Esophagus squamous epithelium (tissue), 4 donors: ENCODE results near the gene EPN2.

Source experiments
- POLR2A ChIP-seq, 4 donors: fragments of 450-650 bp; IDR thresholded peaks; one replicate each; pipeline ENCODE4 v1.6.1; 2017; ENCODE audit warnings: antibody characterized with exemption in 4 of 4, mild to moderate bottlenecking in 4 of 4, moderate library complexity in 3 of 4
- TF ChIP-seq, protein P1 (sequence below), 6 experiments: fragments of 450-650 bp in 4 of 6; fragments of 200-600 bp in 2 of 6; sonication (generic) in 2 of 6; IDR thresholded peaks; one replicate each; pipeline ENCODE4 v1.5.1; 2016 to 2019; ENCODE audit warnings: antibody characterized with exemption in 6 of 6, mild to moderate bottlenecking in 4 of 6, moderate library complexity in 4 of 6

DNA sequence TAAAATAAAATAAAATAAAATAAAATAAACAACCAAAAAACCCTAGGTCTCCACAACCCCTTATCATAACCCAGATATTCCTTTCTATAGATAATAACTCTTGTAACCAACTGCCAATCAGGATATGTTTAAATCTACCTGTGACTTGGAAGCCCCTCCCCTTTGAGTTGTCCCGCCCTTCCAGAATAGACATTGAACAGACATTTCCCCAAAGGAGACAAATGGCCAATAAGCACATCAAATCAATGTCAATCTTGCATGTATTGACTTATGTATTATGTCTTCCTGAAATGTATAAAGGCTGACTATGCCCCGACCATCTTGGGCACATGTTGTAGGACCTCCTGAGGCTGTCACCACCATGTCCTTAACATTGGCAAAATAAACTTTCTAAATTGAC lies 139.6 kb downstream of the EPN2 start:
- TF ChIP-seq, protein P1, sequence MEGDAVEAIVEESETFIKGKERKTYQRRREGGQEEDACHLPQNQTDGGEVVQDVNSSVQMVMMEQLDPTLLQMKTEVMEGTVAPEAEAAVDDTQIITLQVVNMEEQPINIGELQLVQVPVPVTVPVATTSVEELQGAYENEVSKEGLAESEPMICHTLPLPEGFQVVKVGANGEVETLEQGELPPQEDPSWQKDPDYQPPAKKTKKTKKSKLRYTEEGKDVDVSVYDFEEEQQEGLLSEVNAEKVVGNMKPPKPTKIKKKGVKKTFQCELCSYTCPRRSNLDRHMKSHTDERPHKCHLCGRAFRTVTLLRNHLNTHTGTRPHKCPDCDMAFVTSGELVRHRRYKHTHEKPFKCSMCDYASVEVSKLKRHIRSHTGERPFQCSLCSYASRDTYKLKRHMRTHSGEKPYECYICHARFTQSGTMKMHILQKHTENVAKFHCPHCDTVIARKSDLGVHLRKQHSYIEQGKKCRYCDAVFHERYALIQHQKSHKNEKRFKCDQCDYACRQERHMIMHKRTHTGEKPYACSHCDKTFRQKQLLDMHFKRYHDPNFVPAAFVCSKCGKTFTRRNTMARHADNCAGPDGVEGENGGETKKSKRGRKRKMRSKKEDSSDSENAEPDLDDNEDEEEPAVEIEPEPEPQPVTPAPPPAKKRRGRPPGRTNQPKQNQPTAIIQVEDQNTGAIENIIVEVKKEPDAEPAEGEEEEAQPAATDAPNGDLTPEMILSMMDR (IDR thresholded peaks at IDR 0.05), result no peak
- TF ChIP-seq POLR2A (IDR thresholded peaks at IDR 0.05), result no peak
